Smooth muscle cell (in vitro differentiated cells): ENCODE results near the gene BLVRA. TPM values are rescaled to one million over a fixed set of nuclear protein-coding genes. Genes with fewer than 3 reads are reported as not detected.

Experiments
- DNase-seq: peaks from one replicate; lab custom pipeline; 2025; ENCODE audit not compliant: unreplicated experiment; lab: John Stamatoyannopoulos, UW
- H2AFZ ChIP-seq: fragments of 200-600 bp; sonication (generic); 2 replicates; pipeline ENCODE4 v1.6.0; 2016; ENCODE audit warnings: antibody characterized with exemption, low read depth, mild to moderate bottlenecking
- H3F3A ChIP-seq: fragments of 200-600 bp; sonication (generic); 2 replicates; pipeline ENCODE4 v1.6.0; 2017; ENCODE audit warnings: antibody characterized with exemption, low read depth
- H3K27ac ChIP-seq: fragments of 200-600 bp; sonication (generic); 2 replicates; pipeline ENCODE4 v1.5.1; 2016; ENCODE audit warnings: low read depth, mild to moderate bottlenecking
- H3K27me3 ChIP-seq: fragments of 200-600 bp; sonication (generic); 2 replicates; pipeline ENCODE4 v1.6.1; 2016; ENCODE audit warnings: low read depth, mild to moderate bottlenecking
- H3K36me3 ChIP-seq: fragments of 200-600 bp; sonication (generic); 2 replicates; pipeline ENCODE4 v1.5.1; 2016; ENCODE audit warnings: low read depth
- H3K4me1 ChIP-seq: fragments of 200-600 bp; sonication (generic); 2 replicates; pipeline ENCODE4 v1.5.1; 2016; ENCODE audit warnings: low read depth
- H3K4me2 ChIP-seq: fragments of 200-600 bp; sonication (generic); 2 replicates; pipeline ENCODE4 v1.6.0; 2016; ENCODE audit warnings: mild to moderate bottlenecking
- H3K4me3 ChIP-seq: fragments of 200-600 bp; sonication (generic); 2 replicates; pipeline ENCODE4 v1.5.1; 2016; ENCODE audit warnings: mild to moderate bottlenecking
- H3K79me2 ChIP-seq: fragments of 200-600 bp; sonication (generic); 2 replicates; pipeline ENCODE4 v1.6.0; 2016; ENCODE audit warnings: low read depth, mild to moderate bottlenecking
- H3K9ac ChIP-seq: fragments of 200-600 bp; sonication (generic); 2 replicates; pipeline ENCODE4 v1.6.0; 2016; ENCODE audit warnings: low read depth
- H3K9me3 ChIP-seq: fragments of 200-600 bp; sonication (generic); replicated peaks from 2 replicates; pipeline ENCODE4 v1.5.1; 2016; ENCODE audit warnings: low read depth
- H4K20me1 ChIP-seq: fragments of 200-600 bp; sonication (generic); 2 replicates; pipeline ENCODE4 v1.6.0; 2016; ENCODE audit warnings: low read depth
- WGBS: methylation state at CpG from one replicate; pipeline ENCODE4 v1.1.7; 2016; ENCODE audit warnings: low lambda C conversion rate; 5-methylcytosine and 5-hydroxymethylcytosine counted together
- polyA plus RNA-seq: library from polyadenylated mRNA; unstranded; fragments of >200 nt; fragmentation: Nextera tagmentation; extraction: Ambion mirVana; gene quantifications from 2 replicates; pipeline ENCODE4 v1.2.1, GENCODE V29; 2016
- total RNA-seq: library from RNA; depleted of rRNA; stranded (reverse); fragments of >200 nt; gene quantifications from 2 replicates; pipeline ENCODE4 v1.2.3, GENCODE V29; 2014
- TF ChIP-seq, protein P1 (sequence below): fragments of 200-600 bp; sonication (generic); IDR thresholded peaks from 2 replicates; pipeline ENCODE4 v1.5.1; 2017; ENCODE audit warnings: borderline replicate concordance, mild to moderate bottlenecking, antibody characterized with exemption; ENCODE audit not compliant: insufficient read depth, poor library complexity, severe bottlenecking

The BLVRA gene
- total and polyA plus RNA-seq, 2 experiments from 2014 or later = 24.6 to 65.4 TPM

DNA sequence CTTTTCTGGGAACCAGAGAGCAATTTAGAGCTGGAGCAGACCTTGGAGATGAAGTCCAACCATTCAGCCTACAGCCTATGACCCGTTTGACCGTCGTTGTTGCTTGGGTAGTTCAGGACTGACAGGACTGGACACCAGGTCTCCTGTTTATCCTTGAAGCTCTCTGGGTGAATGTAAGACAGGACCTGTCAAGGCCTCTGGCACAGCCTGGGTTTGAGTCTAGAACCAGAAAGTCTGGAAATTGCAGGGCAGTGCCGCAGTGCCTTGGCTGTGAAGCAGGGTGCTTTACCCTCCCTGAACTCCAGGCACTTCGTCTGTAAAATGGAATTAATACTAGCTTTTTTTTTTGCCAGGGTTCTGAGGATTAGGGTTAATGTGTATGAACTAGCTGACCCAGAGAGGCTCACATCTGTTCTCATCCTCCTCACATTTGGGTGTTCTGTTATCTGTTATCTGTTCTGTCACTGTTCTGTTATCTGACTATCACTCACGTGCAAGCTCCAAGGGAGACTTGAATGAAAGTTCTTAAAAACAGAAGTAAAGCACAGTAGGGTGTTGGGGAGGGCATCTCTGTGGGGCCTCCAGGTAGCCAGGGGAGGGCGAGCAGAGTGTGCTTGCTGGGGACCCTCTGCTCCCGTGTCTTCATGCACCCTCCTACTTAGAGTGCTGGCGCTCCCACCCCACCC lies 9.9 kb downstream of the BLVRA start:
- Histone ChIP-seq H3K9ac (no peak overlapping the region), H3K4me2 (no peak overlapping the region), H3K27me3 (no peaks in the 10 kb centered on the region), H3K9me3 (no peaks in the 10 kb centered on the region), H3K79me2 (peaks cover 8% of the 10 kb centered on the region), H3K36me3 (no peaks in the 10 kb centered on the region), H3F3A (no peaks in the 10 kb centered on the region), H3K4me1 (peaks cover 5% of the 10 kb centered on the region), H4K20me1 (peaks cover 18% of the 10 kb centered on the region), H2AFZ (no peak overlapping the region), H3K4me3 (no peak overlapping the region), H3K27ac (no peak overlapping the region)
- 69% methylated on average over 9 of the region's 9 CpGs for WGBS
- TF ChIP-seq, protein P1, sequence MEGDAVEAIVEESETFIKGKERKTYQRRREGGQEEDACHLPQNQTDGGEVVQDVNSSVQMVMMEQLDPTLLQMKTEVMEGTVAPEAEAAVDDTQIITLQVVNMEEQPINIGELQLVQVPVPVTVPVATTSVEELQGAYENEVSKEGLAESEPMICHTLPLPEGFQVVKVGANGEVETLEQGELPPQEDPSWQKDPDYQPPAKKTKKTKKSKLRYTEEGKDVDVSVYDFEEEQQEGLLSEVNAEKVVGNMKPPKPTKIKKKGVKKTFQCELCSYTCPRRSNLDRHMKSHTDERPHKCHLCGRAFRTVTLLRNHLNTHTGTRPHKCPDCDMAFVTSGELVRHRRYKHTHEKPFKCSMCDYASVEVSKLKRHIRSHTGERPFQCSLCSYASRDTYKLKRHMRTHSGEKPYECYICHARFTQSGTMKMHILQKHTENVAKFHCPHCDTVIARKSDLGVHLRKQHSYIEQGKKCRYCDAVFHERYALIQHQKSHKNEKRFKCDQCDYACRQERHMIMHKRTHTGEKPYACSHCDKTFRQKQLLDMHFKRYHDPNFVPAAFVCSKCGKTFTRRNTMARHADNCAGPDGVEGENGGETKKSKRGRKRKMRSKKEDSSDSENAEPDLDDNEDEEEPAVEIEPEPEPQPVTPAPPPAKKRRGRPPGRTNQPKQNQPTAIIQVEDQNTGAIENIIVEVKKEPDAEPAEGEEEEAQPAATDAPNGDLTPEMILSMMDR = no peak
- DNase-seq = no peak

DNA sequence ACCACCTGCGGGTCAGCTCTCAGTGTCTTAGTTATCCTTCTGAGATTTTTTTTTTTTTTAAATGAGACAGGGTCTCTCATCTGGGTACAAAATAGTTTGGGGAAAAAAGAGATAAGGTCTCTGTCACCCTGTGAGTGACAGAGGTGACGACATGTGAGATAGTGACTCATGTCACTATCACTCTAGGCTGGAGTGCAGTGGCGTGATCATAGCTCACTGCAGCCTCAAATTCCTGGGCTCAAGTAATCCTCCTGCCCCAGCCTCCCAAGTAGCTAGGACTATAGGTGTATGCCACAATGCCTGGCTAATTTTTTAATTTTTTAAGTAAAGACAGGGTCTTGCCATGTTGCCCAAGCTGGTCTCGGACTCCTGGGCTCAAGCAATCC lies 10.4 kb downstream of the BLVRA start:
- Histone ChIP-seq H2AFZ (no peak overlapping the region), H3K27me3 (no peaks in the 10 kb centered on the region), H3F3A (no peaks in the 10 kb centered on the region), H4K20me1 (peaks cover 18% of the 10 kb centered on the region), H3K9me3 (no peaks in the 10 kb centered on the region), H3K4me3 (no peak overlapping the region), H3K4me1 (peaks cover under 1% of the 10 kb centered on the region), H3K79me2 (peaks cover 8% of the 10 kb centered on the region), H3K27ac (no peak overlapping the region), H3K4me2 (no peak overlapping the region), H3K9ac (no peak overlapping the region), H3K36me3 (no peaks in the 10 kb centered on the region)
- TF ChIP-seq, protein P1 = no peak
- no peak for DNase-seq
- 85% methylated on average over 4 of the region's 4 CpGs for WGBS

DNA sequence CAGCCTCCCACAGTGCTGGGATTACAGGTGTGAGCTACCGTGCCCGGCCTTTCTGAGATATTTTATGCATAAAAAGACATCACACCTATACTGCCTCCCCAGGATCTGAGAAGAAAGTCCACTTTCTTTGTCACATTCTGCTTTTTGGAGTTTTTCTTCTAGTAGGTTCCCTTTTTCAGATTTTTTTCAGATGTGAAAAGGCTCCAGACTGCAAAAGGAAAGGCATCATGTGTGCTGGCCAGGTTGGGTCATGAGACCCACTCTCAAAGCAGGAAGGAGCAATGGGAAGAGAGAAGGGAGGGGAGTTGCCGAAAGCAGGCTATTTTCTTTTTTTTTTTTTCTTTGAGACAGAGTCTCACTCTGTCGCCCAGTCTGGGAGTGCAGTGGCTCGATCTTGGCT lies 10.8 kb downstream of the BLVRA start:
- Histone ChIP-seq H3K27me3 (no peaks in the 10 kb centered on the region), H4K20me1 (peaks cover 17% of the 10 kb centered on the region), H3K4me3 (no peak overlapping the region), H3K9me3 (no peaks in the 10 kb centered on the region), H3F3A (no peaks in the 10 kb centered on the region), H2AFZ (no peak overlapping the region), H3K27ac (no peak overlapping the region), H3K9ac (no peak overlapping the region), H3K4me1 (no peaks in the 10 kb centered on the region), H3K79me2 (peaks cover 8% of the 10 kb centered on the region), H3K4me2 (no peak overlapping the region), H3K36me3 (no peaks in the 10 kb centered on the region)
- WGBS = 89% methylated on average over 5 of the region's 5 CpGs
- TF ChIP-seq, protein P1 = no peak
- no peak for DNase-seq
